Retinal pigment epithelial cell (primary cell): ENCODE results near the gene DOC2A.

Source experiments
- DNase-seq: peaks from one replicate; pipeline ENCODE4 v3.0.0-alpha.2; 2010; ENCODE audit warnings: low read depth
- H3K4me3 ChIP-seq: 2 replicates; pipeline ENCODE4 v1.5.1; 2011; ENCODE audit warnings: mild to moderate bottlenecking, low read length, control low read depth, moderate library complexity
- CTCF ChIP-seq: conservative IDR thresholded peaks from 2 replicates; pipeline ENCODE4 v1.5.1; 2011; ENCODE audit warnings: low read depth, low read length, control low read depth, inconsistent platforms

The DOC2A gene

DNA sequence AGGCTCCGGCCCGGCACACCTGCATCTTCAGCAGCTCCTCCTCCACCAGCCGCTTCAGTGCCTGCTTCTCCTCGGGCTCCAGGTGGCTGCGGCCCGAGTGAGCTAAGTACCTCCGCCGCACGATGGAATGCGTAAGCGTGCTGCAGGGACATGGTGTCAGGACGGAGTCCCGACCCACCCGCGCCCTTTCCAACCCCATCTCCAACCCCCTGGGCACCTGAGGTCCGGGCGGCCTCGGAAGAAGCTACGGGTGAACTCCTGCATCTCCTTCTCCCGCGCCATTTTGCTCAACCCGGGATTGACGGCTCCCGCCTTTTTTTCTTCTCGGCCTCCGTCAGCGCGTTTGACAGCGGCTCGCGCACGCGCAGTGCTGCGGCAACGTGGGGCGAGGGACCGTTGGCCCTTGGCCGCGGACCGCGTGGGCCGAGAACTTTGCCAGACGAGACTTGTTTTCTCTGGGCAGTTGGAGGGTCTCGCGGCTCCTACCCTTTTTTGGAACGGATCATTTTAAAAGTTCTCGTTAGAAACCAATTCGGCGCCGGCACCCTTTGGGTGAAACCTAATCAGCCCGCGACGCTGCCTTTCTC, 15.4 kb downstream of the DOC2A start, which contains the start of gene HIRIP3:
HIRIP3 (minus strand) TSS at position 294 of the 587 bp plus-strand sequence; CDS start at position 282, 12 bp downstream.
- no peak for DNase-seq
- no peak for TF ChIP-seq CTCF
- H3K4me3 ChIP-seq = peak within 1 kb of the TSS; percentile 94

- no peak for TF ChIP-seq CTCF
- peak overlapping the region; percentile 94 for H3K4me3 ChIP-seq
- DNase-seq = no peak
These were observed 16.1 kb downstream of the DOC2A start for GRCh38 chr16:29994600-29995323.

GRCh38 chr16:29993903-29994599, 16.8 kb downstream of the DOC2A start:
- H3K4me3 ChIP-seq = no peak overlapping the region
- TF ChIP-seq CTCF = no peak
- no peak for DNase-seq

DNA sequence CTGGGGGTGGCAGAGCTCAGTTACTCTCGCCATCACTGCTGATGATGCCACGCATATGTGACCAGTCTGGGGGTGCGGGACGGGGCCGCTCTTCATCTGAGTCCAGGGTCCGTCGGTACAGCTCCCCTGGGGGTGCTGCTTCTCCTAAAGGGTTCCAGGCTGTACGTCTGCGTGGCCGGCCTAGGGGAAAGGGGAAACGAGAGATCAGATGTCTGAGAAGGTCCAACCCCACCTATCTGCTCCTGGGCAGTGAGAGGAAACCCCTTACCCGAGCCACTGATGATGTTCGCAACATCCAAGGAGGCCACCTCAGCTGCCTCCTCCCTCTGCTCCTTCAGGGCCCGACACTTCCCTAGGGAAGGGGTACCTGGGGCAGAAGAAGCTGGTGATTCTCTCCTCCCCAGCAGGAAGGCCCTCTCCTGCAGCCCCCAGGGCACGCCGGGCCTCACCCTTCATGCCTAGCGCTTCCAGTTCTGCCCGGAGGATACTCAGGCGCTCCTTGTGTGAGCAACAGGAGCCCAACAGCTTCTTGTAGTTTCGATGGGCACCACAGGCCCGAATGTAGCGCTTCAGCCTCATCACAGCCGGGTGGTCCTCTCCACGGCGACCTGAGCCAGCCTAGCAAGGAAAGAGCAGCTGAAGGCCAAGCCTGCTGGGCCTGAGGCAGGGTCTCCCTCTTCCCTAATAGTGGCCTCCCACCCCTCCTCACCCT, 17.5 kb downstream of the DOC2A start:
- no peak overlapping the region for H3K4me3 ChIP-seq
- DNase-seq = no peak
- TF ChIP-seq CTCF = no peak

- DNase-seq = no peak
- TF ChIP-seq CTCF = no peak
- no peak overlapping the region for H3K4me3 ChIP-seq
These were observed 18.4 kb downstream of the DOC2A start for GRCh38 chr16:29992344-29992967.

DNA sequence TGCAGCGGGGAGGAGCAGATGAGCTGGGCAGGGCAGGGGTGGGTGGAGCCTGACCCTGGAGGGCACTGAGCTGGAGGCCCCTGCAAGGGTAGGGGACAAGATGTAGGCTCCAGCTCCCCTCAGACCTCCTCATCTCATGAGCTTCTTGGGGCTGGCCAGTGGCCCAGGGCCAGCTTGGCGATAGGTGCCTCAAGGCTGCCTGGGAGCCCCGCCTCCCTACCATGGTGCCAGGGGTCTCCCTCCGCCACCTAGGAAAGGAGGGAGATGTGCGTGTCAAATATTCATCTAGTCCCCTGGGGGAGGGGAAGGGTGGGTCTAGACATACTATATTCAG, 19.3 kb downstream of the DOC2A start:
- TF ChIP-seq CTCF = no peak
- DNase-seq = no peak
- H3K4me3 ChIP-seq = no peak overlapping the region
